ENCODE measurements around the gene CCR3.

DNA sequence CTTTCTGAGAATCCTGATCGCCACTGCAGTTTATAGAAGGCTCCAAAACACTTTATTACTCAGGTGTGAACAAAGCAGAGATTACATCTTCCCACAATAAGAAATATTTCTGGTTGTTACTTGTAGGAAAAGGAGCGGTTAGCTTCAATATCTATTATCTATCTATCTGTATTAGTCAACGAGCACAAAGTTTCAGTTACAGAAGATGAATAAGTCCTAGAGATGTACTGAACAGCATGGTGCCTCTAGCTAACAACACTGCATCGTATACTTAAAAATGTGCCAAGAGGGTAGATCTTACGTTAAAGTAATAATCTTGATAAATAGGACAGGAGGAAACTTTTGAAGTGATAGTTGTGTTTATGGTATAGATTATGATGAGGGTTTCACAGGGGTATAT is 10.9 kb upstream of the CCR3 start:
- no peak for TF ChIP-seq EP300 (IDR thresholded peaks at IDR 0.05)
- no peak for TF ChIP-seq POLR2A (IDR thresholded peaks at IDR 0.05)

Data from gastroesophageal sphincter (tissue), 2 donors.